HepG2 (cell line): ENCODE results near the gene ZNF629. TPM values are rescaled to one million over a fixed set of nuclear protein-coding genes. Genes with fewer than 3 reads are reported as not detected.

Source experiments
- AHR ChIP-seq: IDR thresholded peaks from 2 replicates; pipeline ENCODE4 v1.6.1; 2018; ENCODE audit warnings: missing genetic modification reagents, missing compliant biosample characterization
- ARID4A ChIP-seq: sonication (generic); formaldehyde crosslinking; IDR thresholded peaks from 2 replicates; pipeline ENCODE4 v1.5.0; 2020; ENCODE audit warnings: mild to moderate bottlenecking, missing genetic modification reagents, borderline replicate concordance
- HIVEP1 ChIP-seq: sonication (generic); formaldehyde crosslinking; IDR thresholded peaks from 2 replicates; pipeline ENCODE4 v1.4.0; 2020; ENCODE audit warnings: mild to moderate bottlenecking, missing genetic modification reagents
- HMG20B ChIP-seq: conservative IDR thresholded peaks from 2 replicates; pipeline ENCODE4 v1.6.1; 2016; ENCODE audit warnings: missing genetic modification reagents, missing compliant biosample characterization
- KDM4B ChIP-seq: sonication (generic); formaldehyde crosslinking; IDR thresholded peaks from 2 replicates; pipeline ENCODE4 v1.4.0; 2020; ENCODE audit warnings: missing genetic modification reagents
- MEIS1 ChIP-seq: sonication (generic); formaldehyde crosslinking; IDR thresholded peaks from 2 replicates; pipeline ENCODE4 v1.9.0; 2021; ENCODE audit warnings: mild to moderate bottlenecking, missing genetic modification reagents, moderate library complexity, borderline replicate concordance
- PRDM4 ChIP-seq: sonication (generic); formaldehyde crosslinking; IDR thresholded peaks from 2 replicates; pipeline ENCODE4 v1.9.0; 2021; ENCODE audit warnings: missing genetic modification reagents, borderline replicate concordance
- ZBTB4 ChIP-seq: sonication (generic); formaldehyde crosslinking; IDR thresholded peaks from 2 replicates; pipeline ENCODE4 v1.4.0; 2020; ENCODE audit warnings: missing genetic modification reagents, mild to moderate bottlenecking, borderline replicate concordance
- ZNF264 ChIP-seq: sonication (generic); formaldehyde crosslinking; IDR thresholded peaks from 2 replicates; pipeline ENCODE4 v1.4.0; 2020; ENCODE audit warnings: missing genetic modification reagents
- ZNF280B ChIP-seq: sonication (generic); formaldehyde crosslinking; IDR thresholded peaks from 2 replicates; pipeline ENCODE4 v1.5.0; 2020; ENCODE audit warnings: missing genetic modification reagents, mild to moderate bottlenecking, borderline replicate concordance
- ZNF292 ChIP-seq: sonication (generic); formaldehyde crosslinking; IDR thresholded peaks from 2 replicates; pipeline ENCODE4 v1.8.1; 2022; ENCODE audit warnings: mild to moderate bottlenecking, low read depth, missing genetic modification reagents, borderline replicate concordance
- ZNF33B ChIP-seq: sonication (generic); formaldehyde crosslinking; IDR thresholded peaks from 2 replicates; pipeline ENCODE4 v1.5.1; 2020; ENCODE audit warnings: mild to moderate bottlenecking, missing genetic modification reagents
- ZSCAN9 ChIP-seq: IDR thresholded peaks from 2 replicates; pipeline ENCODE4 v1.6.1; 2016; ENCODE audit warnings: borderline replicate concordance
- polyA plus RNA-seq, 8 experiments: library from polyadenylated mRNA; depleted of rRNA in 3 of 8; stranded (reverse) in 7 of 8; unstranded in 1 of 8; fragments of >200 nt; fragmentation: Illumina TruSeq in 4 of 8; extraction: Trizol in 4 of 8; gene quantifications; 2 replicates each; pipeline versions ENCODE4 v1.2.1 to v1.2.3, GENCODE V29; 2011 to 2016; ENCODE audit warnings: low read depth in 4 of 8, missing spikeins in 1 of 8, mixed read lengths in 1 of 8; ENCODE audit not compliant: insufficient read depth in 1 of 8
- total RNA-seq, 5 experiments: library from RNA; depleted of rRNA; stranded (reverse); fragments of >200 nt; fragmentation: Illumina TruSeq; extraction: Trizol; gene quantifications; 2 replicates each; pipeline ENCODE4 v1.2.3, GENCODE V29; 2016; ENCODE audit warnings: low read depth in 1 of 5

Gene ZNF629
- total and polyA plus RNA-seq, 2 of the 13 experiments (the other 11 are each of a cell fraction or from before 2014, with no cell fraction given) = 6.1 to 16.5 TPM

- TF ChIP-seq KDM4B (peak; percentile 96), HIVEP1 (peak; percentile 65; the same call in 1 of the 2 replicates), MEIS1 (peak; percentile 87), ZNF292 (CRISPR knock-in tag) (no peak), ZSCAN9 (CRISPR knock-in tag) (peak; percentile 78; the same call in 1 of the 2 replicates), ZNF264 (CRISPR knock-in tag) (no peak; the same call in 1 of the 2 replicates), AHR (CRISPR knock-in tag) (peak; percentile 95), PRDM4 (no peak), ZNF33B (peak; percentile 98), ZBTB4 (CRISPR knock-in tag) (peak; percentile 94; the same call in 1 of the 2 replicates), ARID4A (CRISPR knock-in tag) (peak; percentile 99), ZNF280B (no peak; the same call in 1 of the 2 replicates), HMG20B (CRISPR knock-in tag) (no peak)
Measured at GRCh38 chr16:30775392-30776188, 11.4 kb downstream of the ZNF629 start (continued).
